Activated CD4-positive, alpha-beta T cell treated with anti-CD3 and anti-CD28 coated beads for 4 hours (primary cell): ENCODE measurements around the gene SLC24A5.

Experiments used
- DNase-seq, 2 donors: peaks; one replicate each; pipeline ENCODE4 v3.0.0-alpha.2; 2020

The SLC24A5 gene

DNA sequence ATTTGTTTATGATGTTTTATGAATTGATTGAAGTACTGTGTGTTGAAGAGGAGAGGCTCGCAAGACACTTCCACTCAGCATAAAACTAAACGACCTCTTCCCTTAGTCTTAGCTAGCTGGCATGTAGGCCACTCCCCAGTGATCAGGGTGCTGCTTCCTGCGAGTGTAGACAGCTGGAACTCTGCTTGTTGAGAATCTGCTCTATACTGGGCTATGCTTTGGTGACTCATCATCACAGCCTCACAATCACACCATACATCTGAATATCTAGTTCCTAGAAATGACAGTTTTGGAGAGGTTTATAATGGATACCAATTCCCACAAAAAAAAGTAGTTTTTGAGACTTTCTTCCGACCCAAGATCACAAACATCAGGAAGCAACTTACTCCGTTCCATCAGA is 1.5 kb upstream of the SLC24A5 start:
- no peak for DNase-seq

DNA sequence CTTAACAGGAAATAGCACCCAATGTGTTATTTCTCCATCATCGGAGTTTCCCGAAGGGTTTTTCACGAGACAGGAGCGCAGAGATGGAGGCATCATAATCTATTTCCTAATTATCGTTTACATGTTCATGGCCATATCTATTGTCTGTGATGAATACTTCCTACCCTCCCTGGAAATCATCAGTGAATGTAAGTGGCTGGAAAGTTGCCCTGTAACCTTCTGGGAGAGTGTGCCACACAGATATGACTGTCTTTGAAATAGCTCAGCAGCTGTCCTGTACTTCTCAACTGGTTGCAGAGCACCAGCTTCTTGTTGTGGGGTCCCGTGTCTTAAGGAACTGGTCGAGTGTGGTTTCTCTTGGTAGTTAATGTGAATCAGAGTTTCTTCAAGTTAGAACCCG is 1.1 kb downstream of the SLC24A5 start:
- DNase-seq: no peak

DNA sequence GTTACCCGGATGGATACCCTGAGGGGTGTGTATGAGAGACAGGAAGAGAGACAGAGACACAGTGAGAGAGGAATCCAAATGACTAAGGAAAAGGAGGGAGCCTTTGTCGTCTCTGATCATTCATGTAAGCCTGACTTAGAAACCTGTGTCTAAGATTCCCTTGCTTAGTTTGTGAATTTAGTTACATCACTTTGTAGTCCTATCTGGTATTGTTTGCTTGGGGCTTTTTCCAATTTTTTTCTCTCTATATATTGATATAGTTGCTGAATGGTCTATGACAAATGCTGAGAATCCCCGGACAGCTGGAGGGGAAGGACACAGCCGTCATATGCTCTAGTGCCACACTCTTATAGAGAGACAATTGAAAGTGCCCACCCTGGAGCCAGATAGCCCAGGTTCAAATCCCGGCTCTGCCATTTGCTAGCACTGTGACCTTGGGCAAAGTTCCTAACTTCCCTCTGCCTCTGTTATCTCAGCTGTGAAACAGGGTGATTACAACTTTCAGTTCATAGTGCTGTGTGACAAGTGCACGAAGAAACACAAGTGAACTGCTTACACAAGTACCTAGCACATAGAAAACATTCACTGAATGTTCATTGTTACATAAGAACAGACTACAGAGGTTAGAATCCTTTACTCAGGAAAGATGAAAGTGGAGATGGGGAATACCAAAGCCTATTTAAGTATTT is 6.0 kb downstream of the SLC24A5 start:
- no peak for DNase-seq

DNA sequence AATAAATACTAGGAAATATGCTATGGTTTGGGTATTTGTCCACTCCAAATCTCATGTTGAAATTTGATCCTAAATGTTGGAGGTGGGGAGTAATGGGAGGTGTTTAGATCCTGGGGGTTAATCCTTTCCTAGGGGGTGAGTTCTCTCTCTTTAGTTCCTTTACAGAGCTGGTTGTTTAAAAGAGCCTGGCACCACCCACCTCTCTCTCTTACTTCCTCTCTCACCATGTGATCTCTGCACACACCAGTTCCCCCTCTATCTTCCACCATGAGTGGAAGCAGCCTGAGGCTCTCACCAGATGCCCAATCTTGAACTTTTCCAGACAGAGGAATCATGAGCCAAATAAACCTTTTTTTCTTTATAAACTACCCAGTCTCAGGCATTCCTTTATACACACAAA is 10.5 kb downstream of the SLC24A5 start:
- no peak for DNase-seq

DNA sequence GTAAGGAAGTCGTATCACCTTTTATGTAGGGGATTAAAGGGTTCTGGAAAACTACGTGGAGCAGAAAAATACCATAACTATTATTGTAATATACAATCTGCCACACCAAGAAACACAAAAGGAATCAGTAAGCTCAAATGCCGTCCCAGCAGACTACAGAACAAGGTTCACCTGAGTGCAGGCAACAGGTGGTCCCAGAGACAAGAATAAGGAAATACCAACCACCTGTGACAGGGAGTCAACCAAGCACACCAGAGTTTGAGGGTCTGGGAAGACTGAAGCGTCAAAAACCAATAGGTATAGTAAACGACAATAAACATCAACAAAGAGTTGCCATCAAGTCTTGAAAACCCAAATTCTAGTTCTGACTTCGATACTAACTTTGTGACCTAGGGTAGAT is 12.1 kb downstream of the SLC24A5 start:
- no peak for DNase-seq

DNA sequence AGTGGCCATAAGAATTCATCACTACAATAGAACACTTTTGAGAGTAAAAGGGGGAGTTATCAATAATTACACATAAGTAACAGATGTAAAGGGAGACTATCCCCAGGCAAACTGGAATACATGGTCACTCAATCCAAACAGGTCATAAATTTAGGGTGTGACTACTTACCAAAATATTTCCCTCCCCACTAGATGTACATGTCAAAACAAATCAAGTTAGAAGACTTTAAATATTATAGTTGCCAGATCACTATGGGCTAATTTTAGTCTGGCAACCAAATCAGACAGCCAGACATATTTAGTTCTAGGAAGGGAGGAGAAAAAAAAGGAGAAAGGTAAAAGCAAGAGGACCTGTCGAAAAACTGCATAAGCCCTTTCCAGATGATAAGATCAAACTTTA is 23.1 kb downstream of the SLC24A5 start:
- no peak for DNase-seq

DNA sequence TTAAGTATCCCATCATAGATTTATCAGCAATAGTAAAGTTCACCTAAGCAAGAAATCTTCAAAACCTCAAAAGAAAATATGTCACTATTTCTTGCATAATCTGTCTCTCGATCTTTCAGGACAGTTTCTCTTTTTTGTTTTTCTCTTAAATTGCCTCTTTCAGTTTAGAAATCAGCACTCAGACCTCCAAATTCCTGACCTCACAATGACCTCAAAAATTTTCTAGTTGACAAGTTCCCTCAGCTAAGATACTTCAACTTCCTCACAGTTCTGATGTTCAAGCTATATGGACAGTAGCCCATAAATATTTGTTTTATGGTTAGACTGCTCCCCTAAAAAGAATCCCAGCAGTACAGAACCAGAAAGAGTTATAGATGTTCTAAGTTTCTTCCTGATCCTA is 24.1 kb downstream of the SLC24A5 start:
- DNase-seq: no peak

DNA sequence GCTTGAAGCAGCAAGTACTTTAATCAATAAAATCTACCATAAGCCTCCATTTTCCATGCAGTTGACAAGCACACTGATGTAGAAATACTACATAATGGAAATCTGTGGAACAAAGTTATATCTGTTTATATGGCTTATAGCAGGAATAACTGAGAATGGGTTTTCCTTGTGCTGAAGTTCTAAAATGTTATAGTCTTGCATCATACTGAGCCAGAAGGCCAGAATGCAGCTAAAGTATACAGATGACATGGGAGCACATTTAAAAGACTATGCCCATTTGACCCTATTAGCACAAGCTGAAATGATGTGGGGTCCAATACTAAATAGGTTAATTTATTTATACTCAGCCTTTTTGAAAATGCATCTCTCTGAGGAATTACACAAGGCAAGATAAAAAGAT is 25.1 kb downstream of the SLC24A5 start:
- no peak for DNase-seq

DNA sequence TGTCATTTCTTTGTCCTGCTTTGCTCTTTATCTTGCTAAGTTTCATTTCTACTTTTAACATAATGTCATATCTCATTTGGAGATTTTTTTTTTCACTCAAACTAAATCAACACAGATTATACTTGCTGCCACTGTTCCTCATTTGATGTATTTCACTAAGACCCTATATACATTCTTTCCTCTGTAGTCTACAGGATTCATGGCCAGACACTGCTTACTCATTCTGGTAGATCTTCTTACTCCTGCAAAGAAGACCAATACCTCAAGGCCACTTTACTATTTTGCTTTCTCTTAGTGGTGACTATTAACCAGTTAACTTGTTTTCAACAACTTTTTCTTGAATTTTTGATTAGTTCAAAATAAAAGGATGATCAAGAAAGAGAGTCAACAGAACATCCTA is 26.6 kb downstream of the SLC24A5 start:
- DNase-seq: no peak

DNA sequence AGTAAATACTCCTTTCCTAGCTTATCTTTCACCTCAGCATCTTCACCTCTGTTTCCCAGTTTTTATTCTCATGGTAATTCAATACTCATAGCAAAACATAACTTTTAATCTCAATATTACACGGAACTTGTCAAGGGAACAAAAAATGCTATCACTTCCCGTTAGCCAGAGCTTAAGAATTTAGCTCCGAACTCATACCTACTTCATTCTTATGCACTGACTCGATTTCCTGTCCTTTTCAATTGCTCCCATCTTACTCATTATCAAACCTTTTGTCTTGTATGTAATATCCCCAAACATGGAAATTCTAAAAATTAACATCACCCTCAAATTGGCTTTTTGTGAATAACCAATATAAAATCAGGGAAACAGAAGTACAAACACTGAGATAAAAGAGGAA is 29.1 kb downstream of the SLC24A5 start:
- DNase-seq: no peak

DNA sequence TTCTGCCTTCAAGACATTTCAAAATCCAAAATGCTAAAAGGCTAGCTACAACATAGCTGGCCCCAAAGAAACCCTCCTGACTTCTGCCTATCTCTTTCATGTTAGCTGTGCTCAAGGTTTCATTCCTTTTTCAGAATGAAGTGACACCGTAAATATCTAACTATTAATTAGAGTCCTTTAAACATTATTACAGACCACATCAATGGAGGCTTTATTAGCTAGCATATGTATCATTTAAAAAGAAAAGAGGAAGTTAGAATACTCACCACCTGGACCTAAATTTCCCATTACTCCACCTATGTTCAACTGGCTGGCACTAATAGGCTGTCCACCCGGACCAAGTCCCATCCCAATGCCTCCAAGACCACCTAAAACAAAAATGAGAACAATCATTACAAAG is 32.7 kb downstream of the SLC24A5 start:
- no peak for DNase-seq

DNA sequence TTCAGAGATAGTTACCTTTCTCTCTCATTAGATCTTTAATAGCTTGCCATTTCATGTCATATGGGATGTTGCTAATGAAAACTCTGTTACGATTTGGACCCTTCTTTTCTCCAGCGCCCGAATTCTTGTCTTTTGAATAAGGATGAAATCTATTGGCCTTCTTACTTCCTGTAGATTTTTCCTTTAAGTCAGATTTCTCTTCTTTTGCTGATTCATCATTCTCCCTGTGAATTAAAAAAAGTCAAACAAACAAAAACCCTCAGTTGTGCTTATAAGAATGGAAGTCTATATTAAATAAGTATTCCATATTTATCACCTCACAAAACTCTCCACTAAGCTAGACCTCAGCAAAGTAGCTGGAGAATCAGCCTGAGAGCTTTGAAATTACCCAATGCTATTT is 47.8 kb downstream of the SLC24A5 start:
- DNase-seq: no peak

DNA sequence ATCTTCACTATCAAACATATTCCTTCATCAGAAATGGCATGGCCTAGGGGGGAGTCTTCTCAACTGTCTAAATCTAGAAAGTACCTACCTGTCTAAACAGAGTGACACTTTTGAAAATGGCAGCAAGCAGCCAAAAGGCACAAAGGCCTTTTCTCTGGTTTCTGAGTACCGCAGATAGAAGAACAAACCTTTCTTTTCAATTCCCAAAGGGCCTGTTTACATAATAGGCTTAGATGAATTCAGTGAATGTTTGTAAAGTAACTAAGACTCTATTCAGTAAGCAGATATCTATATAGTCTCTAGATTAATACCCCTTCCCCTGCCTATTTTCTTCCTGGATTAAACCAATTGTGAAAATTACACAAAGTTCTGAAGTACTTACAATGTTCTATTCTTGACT is 50.2 kb downstream of the SLC24A5 start:
- no peak for DNase-seq

DNA sequence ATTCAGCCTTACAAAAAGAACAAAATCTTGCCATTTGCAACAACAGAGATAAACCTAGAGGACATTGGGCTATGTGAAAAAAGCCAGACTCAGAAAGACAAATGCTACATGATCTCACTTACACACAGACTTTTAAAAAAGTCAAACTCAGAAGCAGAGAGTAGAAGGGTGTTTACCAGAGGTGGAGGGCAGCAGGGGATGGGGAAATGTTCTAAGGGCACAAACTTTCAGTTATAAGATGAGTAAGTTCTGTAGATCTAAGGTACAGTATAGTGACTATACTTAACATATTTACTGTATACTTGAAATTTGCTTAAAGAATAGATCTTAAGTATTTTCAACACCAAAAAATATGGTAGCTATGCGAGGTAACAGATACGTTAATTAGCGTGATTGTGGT is 54.3 kb downstream of the SLC24A5 start:
- no peak for DNase-seq

DNA sequence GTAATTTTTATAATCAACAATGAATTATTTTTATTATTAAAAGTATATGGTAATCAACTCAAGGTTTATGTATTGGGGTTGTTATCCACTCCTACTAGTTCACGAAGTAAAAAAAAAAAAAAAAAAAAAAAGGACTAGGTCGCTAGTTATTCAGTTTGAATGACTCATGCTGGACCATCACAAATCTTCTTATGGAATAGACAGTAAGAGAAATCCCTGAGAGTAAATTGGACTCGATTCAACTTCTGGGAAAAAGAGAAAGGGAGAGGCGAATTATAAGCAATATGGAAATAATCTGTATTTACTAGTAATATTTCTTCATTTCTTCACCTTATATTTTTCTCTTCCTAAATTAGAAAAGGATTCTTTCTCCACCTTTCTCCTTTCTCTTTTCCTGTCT is 55.3 kb downstream of the SLC24A5 start:
- no peak for DNase-seq

DNA sequence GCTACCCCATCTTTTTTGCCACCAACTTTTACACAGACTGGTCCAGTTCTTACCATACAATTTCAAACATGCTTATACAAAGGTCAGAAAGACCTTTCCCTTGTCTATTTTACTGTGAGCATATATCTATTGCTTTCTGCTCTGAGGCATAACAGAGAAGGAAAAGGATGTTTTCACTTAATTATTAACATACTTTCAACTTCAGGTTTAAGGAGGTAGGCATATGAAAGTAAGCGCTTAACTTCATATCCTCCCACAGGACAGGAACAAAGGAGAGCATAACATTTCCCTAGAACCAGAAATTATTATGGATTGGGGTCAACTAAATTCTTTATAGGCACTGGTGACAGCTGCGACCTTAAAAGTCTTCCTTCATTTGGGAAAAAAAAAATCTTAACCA is 56.2 kb downstream of the SLC24A5 start:
- DNase-seq: no peak

DNA sequence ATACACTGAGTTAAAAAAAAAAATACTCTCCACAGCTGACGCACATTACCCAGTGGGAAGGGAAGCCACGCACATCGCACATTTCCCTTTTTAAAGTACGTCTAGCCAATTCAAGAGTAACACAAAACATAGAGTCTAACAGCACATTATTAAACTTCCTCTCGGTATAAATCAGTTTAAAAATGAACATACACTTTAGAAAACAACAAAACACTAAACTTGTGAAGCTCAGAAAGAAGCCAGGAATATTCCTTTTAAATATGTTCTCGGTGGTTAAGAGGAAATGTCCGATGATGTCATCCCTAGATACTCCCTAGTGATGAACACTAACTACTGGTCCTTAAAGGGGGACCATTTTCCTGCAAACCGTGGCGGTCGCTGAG is 56.6 kb downstream of the SLC24A5 start:
- peak in 1 of 2 donors; percentile 0 for DNase-seq

DNA sequence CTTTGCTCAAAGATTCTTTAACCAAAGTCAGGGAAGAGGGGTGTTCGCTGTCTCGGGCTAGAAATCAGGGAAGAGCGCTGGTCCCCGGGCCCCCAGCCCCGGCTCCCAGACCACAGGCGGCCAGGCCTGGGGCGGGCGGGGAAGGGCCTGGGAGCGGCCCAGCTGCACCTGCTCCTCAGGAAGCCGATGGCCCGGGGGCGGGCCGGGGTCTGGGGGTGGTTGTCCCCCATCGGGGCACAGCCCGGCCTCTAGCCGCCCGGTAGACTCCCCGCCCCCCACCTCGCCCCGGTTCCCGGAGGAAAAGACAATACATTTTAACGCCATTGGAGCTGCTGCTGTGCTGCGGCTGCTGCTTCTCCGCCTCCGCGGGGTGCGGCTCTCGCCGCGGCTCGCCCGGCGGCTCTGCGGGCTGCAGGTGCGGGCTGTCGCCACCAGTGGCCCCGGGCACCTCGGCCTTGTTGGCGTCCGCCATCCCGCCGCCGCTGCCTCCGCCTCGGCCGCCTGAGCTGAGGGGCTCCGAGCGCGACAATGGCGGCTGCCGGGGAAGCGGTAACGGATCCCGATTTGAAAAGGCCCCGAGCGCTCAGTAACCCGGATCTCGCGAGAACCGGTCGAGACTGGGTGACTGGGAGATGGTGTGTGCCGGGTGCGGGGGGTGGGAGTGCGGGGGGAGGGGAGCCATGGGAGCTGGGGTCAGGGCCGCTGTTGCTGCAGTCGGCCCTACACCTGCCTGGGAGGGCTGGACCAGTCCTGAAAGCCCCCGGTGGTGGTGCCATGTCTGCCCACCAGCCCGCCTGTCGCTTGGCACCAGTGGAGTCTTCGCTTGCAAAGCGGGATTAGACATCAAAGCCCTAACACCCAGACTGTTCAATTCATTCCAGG is 57.2 kb downstream of the SLC24A5 start, which contains the start of gene MYEF2:
MYEF2 (minus strand) TSS at position 530 of the 882 bp plus-strand sequence; CDS start at position 472, 58 bp downstream.
- DNase-seq: peak; percentile 54 to 61

DNA sequence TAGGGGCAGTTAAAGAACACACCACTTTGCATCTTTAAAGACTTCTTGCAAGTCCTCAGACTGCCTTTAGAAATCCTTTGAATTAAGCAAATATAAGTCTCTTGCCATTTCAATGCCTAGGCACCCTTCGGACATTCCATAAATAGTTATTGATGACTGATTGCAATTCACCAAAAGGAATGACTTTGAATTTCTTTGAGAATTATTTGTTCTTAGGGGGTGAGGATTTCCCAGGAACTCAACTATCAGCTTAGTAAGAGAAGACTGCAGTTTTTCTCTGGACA is 57.8 kb downstream of the SLC24A5 start:
- DNase-seq: no peak

DNA sequence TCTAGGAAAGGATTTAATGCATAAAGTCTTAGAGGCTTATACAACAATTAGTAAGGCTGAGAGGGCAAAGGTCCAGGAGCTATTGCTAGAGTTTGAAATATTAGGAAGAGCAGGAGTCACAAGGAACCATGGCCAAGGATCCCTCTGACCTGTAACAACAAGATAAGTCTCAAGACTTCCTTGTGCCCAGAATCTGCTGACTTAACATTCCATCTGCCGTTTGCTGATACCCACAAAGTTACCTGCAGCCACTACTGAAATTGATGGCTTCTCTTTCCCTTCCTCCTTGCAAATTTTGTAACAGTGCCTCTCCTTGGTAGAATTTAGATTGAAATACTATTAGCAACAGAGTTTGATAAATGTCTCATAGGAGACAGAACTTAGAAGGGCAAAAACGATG is 62.0 kb downstream of the SLC24A5 start:
- DNase-seq: no peak

DNA sequence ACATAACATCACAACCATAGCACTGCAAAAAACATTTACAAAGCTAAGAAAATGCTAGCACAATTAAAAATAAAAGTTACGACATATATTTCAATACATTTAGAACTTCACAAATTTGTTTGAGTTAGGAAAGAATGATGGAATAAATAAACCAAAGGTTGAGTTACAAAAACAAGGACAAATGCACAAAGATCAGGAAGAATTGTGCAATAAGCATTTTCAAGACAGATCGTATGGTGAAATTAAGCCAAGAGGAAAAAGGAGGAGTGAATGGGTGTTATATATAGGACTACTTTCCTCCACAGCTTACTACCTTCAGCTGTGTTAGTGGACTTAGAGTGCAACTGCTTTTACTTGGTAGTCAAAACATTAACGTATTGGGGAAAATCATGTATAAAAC is 64.7 kb downstream of the SLC24A5 start:
- DNase-seq: no peak

DNA sequence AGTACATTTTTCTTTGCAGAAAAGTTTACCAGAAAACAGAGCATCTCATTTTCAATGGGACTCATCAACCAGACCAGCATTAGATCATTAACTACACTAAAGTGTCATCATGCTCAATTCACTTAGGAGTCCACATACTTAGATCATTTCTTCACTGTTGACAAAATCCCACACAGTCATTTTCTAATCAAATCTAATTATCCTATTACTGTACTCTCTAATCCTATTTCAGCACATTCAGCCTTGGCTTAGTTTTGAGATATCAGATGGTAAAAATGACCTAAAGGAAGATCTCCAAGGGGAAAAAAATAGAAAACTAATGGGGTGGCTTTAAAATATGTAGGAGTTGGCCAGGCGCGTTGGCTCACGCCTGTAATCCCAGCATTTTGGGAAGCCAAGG is 65.5 kb downstream of the SLC24A5 start:
- no peak for DNase-seq

DNA sequence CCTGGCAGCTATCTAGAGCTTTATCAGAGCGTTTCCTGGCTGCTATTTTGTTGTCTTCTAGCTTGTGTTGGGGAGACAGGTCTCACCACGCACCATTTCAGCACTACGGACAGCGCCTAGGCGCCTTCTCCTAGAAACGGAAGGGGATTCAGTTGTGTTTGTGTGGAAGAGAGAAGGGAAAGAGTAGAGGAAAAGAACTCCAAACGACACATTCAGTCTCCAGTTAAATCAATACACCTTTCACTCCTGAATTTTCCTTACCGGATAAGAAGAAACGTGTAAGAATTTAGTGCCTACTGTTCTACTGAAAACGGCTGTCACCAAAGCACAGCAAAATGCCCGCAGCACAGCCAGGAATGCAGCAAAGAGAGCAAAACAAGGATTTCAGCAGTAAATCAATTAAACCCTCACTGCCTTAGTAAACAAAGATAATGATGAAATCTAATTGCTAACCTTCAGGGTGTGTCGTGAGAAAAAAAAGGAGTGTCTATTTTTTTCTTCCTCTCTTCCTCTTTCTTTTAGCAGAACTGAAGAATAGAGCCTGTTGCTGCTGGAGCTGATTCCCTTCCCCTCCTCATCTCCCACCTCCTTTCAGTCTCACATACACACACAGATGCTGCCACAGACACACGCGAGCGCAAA is 70.3 kb downstream of the SLC24A5 start:
- DNase-seq: peak in 1 of 2 donors; percentile 6

DNA sequence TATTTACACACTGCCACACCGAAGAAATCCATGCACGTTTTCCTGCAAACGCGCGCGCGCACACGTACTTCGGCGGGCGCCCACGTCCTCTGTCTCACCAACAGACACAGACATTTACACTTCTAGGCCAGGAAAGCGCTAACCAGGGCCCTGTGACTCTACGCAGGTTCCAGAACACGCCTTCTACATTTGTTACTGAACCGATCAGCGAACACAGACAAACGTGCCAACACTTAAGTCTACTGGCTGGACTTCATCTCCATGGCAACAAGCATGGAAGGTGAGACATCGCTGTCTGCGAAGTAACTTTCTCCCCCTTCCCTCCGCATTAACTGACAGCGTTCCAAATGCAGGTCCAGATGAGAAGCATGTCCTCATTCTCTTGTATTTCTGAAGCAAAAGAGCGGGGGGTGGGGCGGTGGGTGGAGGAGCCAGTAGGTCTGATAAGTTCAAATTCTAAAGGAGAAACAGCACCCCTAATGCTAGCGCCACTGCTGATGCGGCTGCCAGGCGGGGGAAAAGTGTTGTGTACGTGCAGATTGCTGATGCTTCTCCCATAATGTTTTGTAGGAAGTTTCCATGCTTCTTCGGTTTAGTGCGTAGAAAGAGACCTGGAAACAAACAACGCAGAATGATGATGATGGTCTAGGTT is 70.9 kb downstream of the SLC24A5 start, which contains the start of gene CTXN2:
CTXN2 (plus strand) TSS at position 92 of the 652 bp plus-strand sequence. CDS start 9,636 bp downstream, outside the sequence.
- no peak for DNase-seq
